K562 (cell line): ENCODE results near the gene PDK1. TPM values are rescaled to one million over a fixed set of nuclear protein-coding genes. Genes with fewer than 3 reads are reported as not detected.

Experiments used
- ATAC-seq: fragments of 200-7000 bp; cut with Tn5 transposase; 3 replicates; pipeline ENCODE4 v1.9.1; 2020; ENCODE audit warnings: moderate library complexity
- BruUV-seq: library from RNA; stranded (reverse); fragments of 400-500 nt; replicated peaks from 2 replicates; lab custom pipeline; 2021; lab: Mats Ljungman, UMichigan
- CTCF ChIA-PET: fragments of 300-600 bp; formaldehyde crosslinking; extraction: SDS; loops from one replicate; lab custom pipeline; 2021; ENCODE audit warnings: low intra/inter-chr PET ratio; lab: Yijun Ruan, JAX
- POLR2A ChIA-PET: fragments of 300-600, 350-650 bp; sonication (Branson Sonifier 250); formaldehyde crosslinking; extraction: SDS; loops from one replicate; lab custom pipeline; 2021; ENCODE audit warnings: antibody characterized with exemption, inconsistent platforms; lab: Yijun Ruan, JAX
- DNase-seq, 4 experiments: peaks; one replicate each; pipeline versions ENCODE4 v3.0.0 to v3.0.0-alpha.2; 2011 to 2018; ENCODE audit warnings: low spot score in 3 of 4, mixed read lengths in 3 of 4; ENCODE audit errors: extremely low read depth in 1 of 4
- FAIRE-seq: peaks from 2 replicates; lab custom pipeline; 2011; peaks lifted over from hg19 to GRCh38; lab: Jason Lieb, UNC
- H2AFZ ChIP-seq: 2 replicates; pipeline ENCODE4 v1.6.0; 2011; ENCODE audit warnings: low read depth, low read length, control low read depth, inconsistent platforms
- H3K27ac ChIP-seq: fragments of 200-600 bp; 3 replicates; pipeline ENCODE4 v1.8.0; 2011; ENCODE audit warnings: low read depth, mild to moderate bottlenecking, control low read depth, inconsistent platforms, low read length, moderate library complexity, mixed read lengths; ENCODE audit errors: extremely low read depth
- H3K27me3 ChIP-seq, 2 experiments: fragments of 300-600 bp in 1 of 2; 2 replicates in 1 of 2; 3 replicates in 1 of 2; pipeline versions ENCODE4 v1.6.0 to v1.8.0; 2011; ENCODE audit warnings: inconsistent platforms in 2 of 2, low read length in 2 of 2, mild to moderate bottlenecking in 1 of 2, mixed read lengths in 1 of 2, moderate library complexity in 1 of 2; ENCODE audit not compliant: control insufficient read depth in 2 of 2, insufficient read depth in 2 of 2
- H3K36me3 ChIP-seq: fragments of 300-600 bp; 3 replicates; pipeline ENCODE4 v1.8.0; 2011; ENCODE audit warnings: mild to moderate bottlenecking, low read length, inconsistent platforms; ENCODE audit not compliant: control insufficient read depth, insufficient read depth
- H3K4me1 ChIP-seq, 2 experiments: fragments of 200-600 bp in 1 of 2; replicated peaks in 1 of 2; 2 replicates in 1 of 2; 3 replicates in 1 of 2; pipeline versions ENCODE4 v1.5.1 to v1.8.0; 2011; ENCODE audit warnings: inconsistent platforms in 2 of 2, low read length in 2 of 2, mild to moderate bottlenecking in 1 of 2, mixed read lengths in 1 of 2, moderate library complexity in 1 of 2; ENCODE audit not compliant: control insufficient read depth in 2 of 2, insufficient read depth in 2 of 2
- H3K4me2 ChIP-seq: 2 replicates; pipeline ENCODE4 v1.6.1; 2011; ENCODE audit warnings: low read length, control low read depth, inconsistent platforms, mixed read lengths; ENCODE audit not compliant: insufficient read depth
- H3K4me3 ChIP-seq: fragments of 200-600 bp; sonication (generic), shearing (Covaris generic); 2 replicates; pipeline ENCODE4 v1.5.1; 2016; ENCODE audit warnings: control low read depth, inconsistent platforms
- H3K79me2 ChIP-seq: fragments of 200-600 bp; 3 replicates; pipeline ENCODE4 v1.8.0; 2011; ENCODE audit warnings: low read length, inconsistent platforms; ENCODE audit not compliant: control insufficient read depth, insufficient read depth
- H3K9ac ChIP-seq, 2 experiments: 2 replicates each; pipeline versions ENCODE4 v1.6.0 to v1.6.1; 2011; ENCODE audit warnings: low read depth in 2 of 2, low read length in 2 of 2, control low read depth in 1 of 2, inconsistent platforms in 1 of 2, mild to moderate bottlenecking in 1 of 2, mixed read lengths in 1 of 2; ENCODE audit not compliant: insufficient read depth in 1 of 2
- H3K9me1 ChIP-seq: one replicate; pipeline ENCODE4 v1.6.0; 2011; ENCODE audit warnings: inconsistent platforms, mild to moderate bottlenecking, low read length, moderate library complexity; ENCODE audit not compliant: control insufficient read depth, insufficient read depth
- H3K9me3 ChIP-seq: replicated peaks from 2 replicates; pipeline ENCODE4 v1.5.1; 2011; ENCODE audit warnings: low read depth, low read length, inconsistent platforms; ENCODE audit not compliant: control insufficient read depth, insufficient read depth
- H4K20me1 ChIP-seq: replicated peaks from 2 replicates; pipeline ENCODE4 v1.6.1; 2011; ENCODE audit warnings: low read length, inconsistent platforms, mixed read lengths; ENCODE audit not compliant: control insufficient read depth, insufficient read depth
- EP400 ChIP-seq: fragments of 450-650 bp; IDR thresholded peaks from 2 replicates; pipeline ENCODE4 v1.6.1; 2017; ENCODE audit warnings: antibody characterized with exemption, mild to moderate bottlenecking, moderate library complexity
- JUND ChIP-seq, 2 experiments: IDR thresholded peaks; 2 replicates in 1 of 2; 3 replicates in 1 of 2; pipeline ENCODE4 v1.6.1; 2011; ENCODE audit warnings: borderline replicate concordance in 2 of 2, low read depth in 2 of 2, low read length in 2 of 2, improper control_type of control experiment in 1 of 2, missing biosample characterization in 1 of 2, missing genetic modification characterization in 1 of 2, missing genetic modification reagents in 1 of 2
- LARP7 ChIP-seq: fragments of 450-650 bp; IDR thresholded peaks from 2 replicates; pipeline ENCODE4 v1.6.1; 2016
- SMARCC2 ChIP-seq: fragments of 450-650 bp; IDR thresholded peaks from 2 replicates; pipeline ENCODE4 v1.6.1; 2017; ENCODE audit warnings: antibody characterized with exemption, moderate library complexity, mild to moderate bottlenecking, low read depth
- STAT5B ChIP-seq: fragments of 250-450 bp; sonication (Bioruptor Pico); IDR thresholded peaks from 2 replicates; pipeline ENCODE4 v1.8.0; 2021; ENCODE audit warnings: mild to moderate bottlenecking, inconsistent platforms
- ZBTB8A ChIP-seq: fragments of 450-650 bp; IDR thresholded peaks from 2 replicates; pipeline ENCODE4 v1.6.1; 2018; ENCODE audit warnings: mild to moderate bottlenecking, moderate library complexity; ENCODE audit not compliant: partially characterized antibody
- ZC3H4 ChIP-seq: sonication (generic); formaldehyde crosslinking; IDR thresholded peaks from 2 replicates; pipeline ENCODE4 v1.9.0; 2021; ENCODE audit warnings: missing genetic modification reagents, borderline replicate concordance
- ZNF133 ChIP-seq: fragments of 250-450 bp; sonication (Bioruptor Pico); IDR thresholded peaks from 2 replicates; pipeline ENCODE4 v1.4.0; 2020; ENCODE audit warnings: mild to moderate bottlenecking
- ZNF3 ChIP-seq: fragments of 250-450 bp; sonication (Bioruptor Pico); IDR thresholded peaks from 2 replicates; pipeline ENCODE4 v1.5.0; 2021; ENCODE audit warnings: mild to moderate bottlenecking, moderate library complexity
- ZNF699 ChIP-seq: fragments of 250-450 bp; sonication (Bioruptor Pico); IDR thresholded peaks from 2 replicates; pipeline ENCODE4 v1.8.0; 2021; ENCODE audit warnings: mild to moderate bottlenecking, moderate library complexity; ENCODE audit not compliant: insufficient replicate concordance
- WGBS: fragments of 100-300 bp; shearing (Covaris generic); methylation state at CpG from one replicate; pipeline ENCODE4 v1.1.6; 2016; ENCODE audit warnings: low coverage, mixed read lengths; ENCODE audit not compliant: insufficient coverage; ENCODE audit errors: missing lambda C conversion rate; 5-methylcytosine and 5-hydroxymethylcytosine counted together
- in situ Hi-C: fragments of 300-500 bp; cut with MboI; formaldehyde crosslinking; loops from 4 replicates; pipeline ENCODE4 v1.15.0; 2018; ENCODE audit warnings: inconsistent platforms, mixed read lengths
- intact Hi-C: fragments of 100-400 bp; cut with micrococcal nuclease; formaldehyde crosslinking; loops from 2 replicates; pipeline ENCODE4 v1.14.2; 2022
- polyA plus RNA-seq, 8 experiments: library from polyadenylated mRNA; depleted of rRNA in 4 of 8; stranded (reverse) in 5 of 8; unstranded in 3 of 8; fragments of >200 nt; fragmentation: Nextera tagmentation in 2 of 8; fragmentation: Illumina TruSeq in 1 of 8; extraction: Ambion mirVana in 2 of 8; extraction: Trizol in 1 of 8; gene quantifications; 2 replicates each; pipeline versions ENCODE4 v1.2.1 to v1.2.3, GENCODE V29; 2011 to 2014; ENCODE audit warnings: inconsistent platforms in 1 of 8, missing spikeins in 1 of 8
- total RNA-seq, 7 experiments: library from RNA; depleted of rRNA in 6 of 7; stranded (reverse); fragments of >200 nt in 6 of 7; fragmentation: Illumina TruSeq in 2 of 7; extraction: Trizol in 2 of 7; gene quantifications; 2 replicates each; pipeline versions ENCODE4 v1.2.1 to v1.2.3, GENCODE V29; 2011 to 2021; ENCODE audit warnings: low replicate concordance in 1 of 7
- TF ChIP-seq, protein P1 (sequence below): fragments of 250-450 bp; sonication (Bioruptor Pico); IDR thresholded peaks from 2 replicates; pipeline ENCODE4 v1.4.0; 2020; ENCODE audit warnings: borderline replicate concordance
- TF ChIP-seq, protein P2 (sequence below): sonication (generic); formaldehyde crosslinking; IDR thresholded peaks from 2 replicates; pipeline ENCODE4 v1.8.1; 2023; ENCODE audit warnings: mild to moderate bottlenecking, missing genetic modification reagents

The PDK1 gene
- total and polyA plus RNA-seq, 9 of the 15 experiments (the other 6 are each of a cell fraction or from before 2014, with no cell fraction given) = 3.5 to 176 (median 13.9) TPM

GRCh38 chr2:172549131-172549530, 6.8 kb upstream of the PDK1 start:
- H2AFZ ChIP-seq = no peak overlapping the region
- H3K4me3 ChIP-seq = no peak overlapping the region
- no peak overlapping the region for H3K4me2 ChIP-seq
- ATAC-seq = no peak
- intact Hi-C loops = no loop called here
- DNase-seq = no peak
- H3K9me1 ChIP-seq = no peaks in the 10 kb centered on the region
- H4K20me1 ChIP-seq = no peaks in the 10 kb centered on the region
- no peak overlapping the region for H3K9ac ChIP-seq
- H3K36me3 ChIP-seq = no peaks in the 10 kb centered on the region; the same call in 2 of the 3 replicates
- no peaks in the 10 kb centered on the region; a peak in 1 of 5 replicates for H3K27me3 ChIP-seq
- CTCF ChIA-PET = no interaction called here
- in situ Hi-C loops = no loop called here
- no peak for FAIRE-seq
- no TSS peak for BruUV-seq
- WGBS = 88% methylated on average over 1 of the region's 1 CpG
- POLR2A ChIA-PET = no interaction called here
- H3K79me2 ChIP-seq = no peaks in the 10 kb centered on the region
- peaks cover 0 to 30% of the 10 kb centered on the region in 2 experiments; a peak in 3 of 5 replicates for H3K4me1 ChIP-seq
- H3K9me3 ChIP-seq = peaks cover 3% of the 10 kb centered on the region; the same call in 1 of the 2 replicates
- no peak overlapping the region for H3K27ac ChIP-seq
- TF ChIP-seq EP400 (no peak), JUND (IDR thresholded peaks at IDR 0.05; ENCODE audit: borderline replicate concordance, low read depth, low read length) (no peak), JUND (tag; IDR thresholded peaks at IDR 0.05; ENCODE audit: borderline replicate concordance, low read depth, low read length) (no peak), ZNF133 (CRISPR knock-in tag) (no peak), SMARCC2 (no peak), ZNF3 (CRISPR knock-in tag) (no peak), ZNF699 (CRISPR knock-in tag) (no peak), LARP7 (no peak), ZBTB8A (no peak), ZC3H4 (no peak), STAT5B (no peak)
- TF ChIP-seq, protein P1, sequence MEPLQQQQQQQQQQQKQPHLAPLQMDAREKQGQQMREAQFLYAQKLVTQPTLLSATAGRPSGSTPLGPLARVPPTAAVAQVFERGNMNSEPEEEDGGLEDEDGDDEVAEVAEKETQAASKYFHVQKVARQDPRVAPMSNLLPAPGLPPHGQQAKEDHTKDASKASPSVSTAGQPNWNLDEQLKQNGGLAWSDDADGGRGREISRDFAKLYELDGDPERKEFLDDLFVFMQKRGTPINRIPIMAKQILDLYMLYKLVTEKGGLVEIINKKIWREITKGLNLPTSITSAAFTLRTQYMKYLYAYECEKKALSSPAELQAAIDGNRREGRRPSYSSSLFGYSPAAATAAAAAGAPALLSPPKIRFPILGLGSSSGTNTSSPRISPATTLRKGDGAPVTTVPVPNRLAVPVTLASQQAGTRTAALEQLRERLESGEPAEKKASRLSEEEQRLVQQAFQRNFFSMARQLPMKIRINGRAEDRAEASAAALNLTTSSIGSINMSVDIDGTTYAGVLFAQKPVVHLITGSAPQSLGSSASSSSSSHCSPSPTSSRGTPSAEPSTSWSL (CRISPR knock-in tag) = no peak
- TF ChIP-seq, protein P2, sequence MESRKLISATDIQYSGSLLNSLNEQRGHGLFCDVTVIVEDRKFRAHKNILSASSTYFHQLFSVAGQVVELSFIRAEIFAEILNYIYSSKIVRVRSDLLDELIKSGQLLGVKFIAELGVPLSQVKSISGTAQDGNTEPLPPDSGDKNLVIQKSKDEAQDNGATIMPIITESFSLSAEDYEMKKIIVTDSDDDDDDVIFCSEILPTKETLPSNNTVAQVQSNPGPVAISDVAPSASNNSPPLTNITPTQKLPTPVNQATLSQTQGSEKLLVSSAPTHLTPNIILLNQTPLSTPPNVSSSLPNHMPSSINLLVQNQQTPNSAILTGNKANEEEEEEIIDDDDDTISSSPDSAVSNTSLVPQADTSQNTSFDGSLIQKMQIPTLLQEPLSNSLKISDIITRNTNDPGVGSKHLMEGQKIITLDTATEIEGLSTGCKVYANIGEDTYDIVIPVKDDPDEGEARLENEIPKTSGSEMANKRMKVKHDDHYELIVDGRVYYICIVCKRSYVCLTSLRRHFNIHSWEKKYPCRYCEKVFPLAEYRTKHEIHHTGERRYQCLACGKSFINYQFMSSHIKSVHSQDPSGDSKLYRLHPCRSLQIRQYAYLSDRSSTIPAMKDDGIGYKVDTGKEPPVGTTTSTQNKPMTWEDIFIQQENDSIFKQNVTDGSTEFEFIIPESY (CRISPR knock-in tag) = no peak
